Breast epithelium (tissue), 4 donors: Measurements from ENCODE around the gene GPC5. TPM values are rescaled to one million over a fixed set of nuclear protein-coding genes. Genes with fewer than 3 reads are reported as not detected.

Experiments
- DNase-seq, 2 donors: peaks; one replicate each; pipeline ENCODE4 v3.0.0-alpha.2; 2019; ENCODE audit warnings: low spot score in 2 of 2
- H3K27ac ChIP-seq, 2 donors: fragments of 200-600 bp; sonication (generic) in 1 of 2; one replicate each; pipeline ENCODE4 v1.5.1; 2016 to 2019; ENCODE audit warnings: mild to moderate bottlenecking in 1 of 2
- H3K27me3 ChIP-seq, 2 donors: fragments of 200-600 bp; sonication (generic) in 1 of 2; one replicate each; pipeline versions ENCODE4 v1.5.1 to v1.6.0; 2017 to 2019; ENCODE audit warnings: control low read depth in 1 of 2, mild to moderate bottlenecking in 1 of 2
- H3K36me3 ChIP-seq: fragments of 200-600 bp; one replicate; pipeline ENCODE4 v1.5.1; 2019
- H3K4me1 ChIP-seq, 2 donors: fragments of 200-600 bp; sonication (generic); one replicate each; pipeline ENCODE4 v1.5.1; 2016 to 2019; ENCODE audit warnings: control low read depth in 1 of 2
- H3K4me3 ChIP-seq, 3 donors: fragments of 200-600 bp; sonication (generic); 1 replicate in 2 of 3; 2 replicates in 1 of 3; pipeline ENCODE4 v1.5.1; 2016 to 2019; ENCODE audit warnings: mild to moderate bottlenecking in 3 of 3, moderate library complexity in 2 of 3
- H3K9me3 ChIP-seq, 2 donors: fragments of 200-600 bp; sonication (generic) in 1 of 2; one replicate each; pipeline ENCODE4 v1.5.1; 2016 to 2019; ENCODE audit warnings: control low read depth in 1 of 2
- POLR2A ChIP-seq: fragments of 450-650 bp; IDR thresholded peaks from one replicate; pipeline ENCODE4 v1.6.1; 2016; ENCODE audit warnings: antibody characterized with exemption, mild to moderate bottlenecking, moderate library complexity
- POLR2AphosphoS5 ChIP-seq, 3 donors: sonication (generic); formaldehyde crosslinking; IDR thresholded peaks; one replicate each; pipeline ENCODE4 v1.6.1; 2017; ENCODE audit warnings: antibody characterized with exemption in 3 of 3
- intact Hi-C: fragments of 100-400 bp; cut with DNase I; formaldehyde crosslinking; loops from one replicate; pipeline ENCODE4 v1.15.1; 2023; ENCODE audit warnings: low total_unique reads
- total RNA-seq, 3 donors: library from RNA; depleted of rRNA; stranded (reverse); fragments of >200 nt; gene quantifications; one replicate each; pipeline ENCODE4 v1.1.0, GENCODE V29; 2016
- TF ChIP-seq, protein P1 (sequence below), 3 donors: fragments of 450-650 bp; IDR thresholded peaks; one replicate each; pipeline ENCODE4 v1.5.1; 2016 to 2017; ENCODE audit warnings: antibody characterized with exemption in 3 of 3, mild to moderate bottlenecking in 3 of 3, moderate library complexity in 3 of 3

The GPC5 gene
- total RNA-seq, 3 donors from 2014 or later, result 0.88 to 0.98 TPM; not detected in 1

DNA sequence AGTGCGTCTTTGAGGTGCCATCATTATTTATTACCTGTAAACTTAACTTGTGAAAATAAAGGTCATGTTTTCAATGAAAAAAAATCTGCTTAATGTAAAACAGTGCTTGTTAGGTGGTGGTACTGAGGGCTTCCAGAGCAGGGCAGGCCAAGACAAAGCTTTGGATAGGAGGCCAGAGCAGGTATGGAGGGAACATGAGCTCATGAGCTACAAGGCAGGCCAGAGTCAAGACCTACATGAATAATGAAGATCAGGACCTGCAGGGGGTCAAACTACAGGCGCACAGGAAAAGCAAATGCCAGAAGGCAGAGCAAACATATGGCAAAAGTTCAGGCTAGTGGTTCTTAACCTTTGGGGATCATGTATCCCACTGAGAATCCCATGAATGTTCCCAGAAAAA lies 343.5 kb downstream of the GPC5 start:
- intact Hi-C loops, result no loop called here
- no peaks in the 10 kb centered on the region for H3K9me3 ChIP-seq
- TF ChIP-seq, protein P1, sequence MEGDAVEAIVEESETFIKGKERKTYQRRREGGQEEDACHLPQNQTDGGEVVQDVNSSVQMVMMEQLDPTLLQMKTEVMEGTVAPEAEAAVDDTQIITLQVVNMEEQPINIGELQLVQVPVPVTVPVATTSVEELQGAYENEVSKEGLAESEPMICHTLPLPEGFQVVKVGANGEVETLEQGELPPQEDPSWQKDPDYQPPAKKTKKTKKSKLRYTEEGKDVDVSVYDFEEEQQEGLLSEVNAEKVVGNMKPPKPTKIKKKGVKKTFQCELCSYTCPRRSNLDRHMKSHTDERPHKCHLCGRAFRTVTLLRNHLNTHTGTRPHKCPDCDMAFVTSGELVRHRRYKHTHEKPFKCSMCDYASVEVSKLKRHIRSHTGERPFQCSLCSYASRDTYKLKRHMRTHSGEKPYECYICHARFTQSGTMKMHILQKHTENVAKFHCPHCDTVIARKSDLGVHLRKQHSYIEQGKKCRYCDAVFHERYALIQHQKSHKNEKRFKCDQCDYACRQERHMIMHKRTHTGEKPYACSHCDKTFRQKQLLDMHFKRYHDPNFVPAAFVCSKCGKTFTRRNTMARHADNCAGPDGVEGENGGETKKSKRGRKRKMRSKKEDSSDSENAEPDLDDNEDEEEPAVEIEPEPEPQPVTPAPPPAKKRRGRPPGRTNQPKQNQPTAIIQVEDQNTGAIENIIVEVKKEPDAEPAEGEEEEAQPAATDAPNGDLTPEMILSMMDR (IDR thresholded peaks at IDR 0.05), result no peak
- TF ChIP-seq POLR2AphosphoS5 (IDR thresholded peaks at IDR 0.05) (no peak), POLR2A (no peak)
- DNase-seq, result no peak
- no peaks in the 10 kb centered on the region for H3K4me1 ChIP-seq
- H3K4me3 ChIP-seq, result no peak overlapping the region
- no peaks in the 10 kb centered on the region for H3K36me3 ChIP-seq
- no peak overlapping the region for H3K27ac ChIP-seq
- no peaks in the 10 kb centered on the region for H3K27me3 ChIP-seq

DNA sequence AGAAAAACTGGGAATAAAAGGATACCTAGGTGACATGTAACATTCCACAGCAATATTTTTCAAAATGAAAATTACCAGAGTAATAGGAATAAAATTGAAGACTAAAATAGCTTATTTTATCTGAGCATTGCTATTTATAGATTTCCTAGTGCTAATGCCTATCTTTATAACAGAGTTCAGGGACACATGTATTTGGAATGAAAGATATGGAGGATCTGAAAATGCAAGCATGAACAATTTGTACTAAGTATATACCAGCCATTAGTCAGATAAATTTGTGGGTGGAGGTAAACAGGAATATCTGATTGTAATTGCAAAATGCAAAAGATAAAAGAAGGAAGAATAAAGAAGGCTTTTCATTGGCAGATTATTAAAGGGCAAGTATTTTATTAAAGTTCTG lies 345.9 kb downstream of the GPC5 start:
- Histone ChIP-seq H3K27ac (no peak overlapping the region), H3K4me1 (no peaks in the 10 kb centered on the region), H3K27me3 (no peaks in the 10 kb centered on the region), H3K36me3 (no peaks in the 10 kb centered on the region), H3K4me3 (no peak overlapping the region), H3K9me3 (no peaks in the 10 kb centered on the region)
- TF ChIP-seq, protein P1 (IDR thresholded peaks at IDR 0.05), result no peak
- no peak for TF ChIP-seq POLR2A
- no peak for TF ChIP-seq POLR2AphosphoS5 (IDR thresholded peaks at IDR 0.05)
- no peak for DNase-seq
- intact Hi-C loops, result no loop called here

DNA sequence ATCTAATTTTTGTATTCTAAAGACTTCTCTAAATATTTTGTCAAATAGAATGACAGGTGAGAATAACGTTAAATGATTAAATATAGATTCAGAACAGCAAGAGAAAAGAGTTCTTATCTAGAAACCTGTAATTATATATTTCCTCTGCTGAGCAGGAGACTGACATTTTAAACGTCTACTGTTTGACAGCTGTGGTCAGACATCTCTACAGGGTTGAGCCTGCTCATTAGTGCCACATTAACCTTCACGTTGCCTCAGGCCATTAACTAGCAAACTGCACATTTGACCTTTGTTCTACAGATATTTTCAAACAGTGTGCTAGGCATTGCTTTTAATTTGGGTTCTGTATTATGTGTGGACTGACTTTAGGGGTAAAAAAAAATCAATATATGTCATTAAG lies 347.5 kb downstream of the GPC5 start:
- DNase-seq, result no peak
- TF ChIP-seq POLR2A (no peak), POLR2AphosphoS5 (IDR thresholded peaks at IDR 0.05) (no peak)
- TF ChIP-seq, protein P1 (IDR thresholded peaks at IDR 0.05), result no peak
- Histone ChIP-seq H3K27ac (no peak overlapping the region), H3K27me3 (no peaks in the 10 kb centered on the region), H3K4me3 (no peak overlapping the region), H3K4me1 (no peaks in the 10 kb centered on the region), H3K9me3 (no peaks in the 10 kb centered on the region), H3K36me3 (no peaks in the 10 kb centered on the region)
- intact Hi-C loops, result no loop called here

DNA sequence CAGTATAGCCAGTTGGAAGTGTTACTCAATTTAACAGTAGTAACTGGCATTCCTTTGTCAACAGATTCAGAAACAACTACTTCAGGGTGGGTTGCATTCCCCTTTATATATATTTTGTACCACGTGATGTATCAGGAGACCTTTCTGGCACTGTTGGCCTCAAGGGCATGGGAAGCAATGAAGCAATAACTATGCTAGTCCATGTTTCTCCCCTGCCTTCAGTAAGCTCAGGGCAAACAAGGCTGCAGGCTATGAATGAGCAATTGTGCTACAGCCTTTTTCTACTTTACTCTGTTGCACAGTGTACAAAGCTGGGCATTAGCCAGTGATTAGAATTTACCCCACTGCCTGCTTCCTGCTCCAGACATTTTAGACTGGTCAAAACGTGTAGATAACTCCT lies 348.8 kb downstream of the GPC5 start:
- DNase-seq, result no peak
- H3K9me3 ChIP-seq, result no peaks in the 10 kb centered on the region
- no peak overlapping the region for H3K4me3 ChIP-seq
- no peaks in the 10 kb centered on the region for H3K36me3 ChIP-seq
- intact Hi-C loops, result no loop called here
- H3K4me1 ChIP-seq, result no peaks in the 10 kb centered on the region
- no peaks in the 10 kb centered on the region for H3K27me3 ChIP-seq
- no peak overlapping the region for H3K27ac ChIP-seq
- no peak for TF ChIP-seq POLR2AphosphoS5 (IDR thresholded peaks at IDR 0.05)
- no peak for TF ChIP-seq POLR2A
- TF ChIP-seq, protein P1 (IDR thresholded peaks at IDR 0.05), result no peak

DNA sequence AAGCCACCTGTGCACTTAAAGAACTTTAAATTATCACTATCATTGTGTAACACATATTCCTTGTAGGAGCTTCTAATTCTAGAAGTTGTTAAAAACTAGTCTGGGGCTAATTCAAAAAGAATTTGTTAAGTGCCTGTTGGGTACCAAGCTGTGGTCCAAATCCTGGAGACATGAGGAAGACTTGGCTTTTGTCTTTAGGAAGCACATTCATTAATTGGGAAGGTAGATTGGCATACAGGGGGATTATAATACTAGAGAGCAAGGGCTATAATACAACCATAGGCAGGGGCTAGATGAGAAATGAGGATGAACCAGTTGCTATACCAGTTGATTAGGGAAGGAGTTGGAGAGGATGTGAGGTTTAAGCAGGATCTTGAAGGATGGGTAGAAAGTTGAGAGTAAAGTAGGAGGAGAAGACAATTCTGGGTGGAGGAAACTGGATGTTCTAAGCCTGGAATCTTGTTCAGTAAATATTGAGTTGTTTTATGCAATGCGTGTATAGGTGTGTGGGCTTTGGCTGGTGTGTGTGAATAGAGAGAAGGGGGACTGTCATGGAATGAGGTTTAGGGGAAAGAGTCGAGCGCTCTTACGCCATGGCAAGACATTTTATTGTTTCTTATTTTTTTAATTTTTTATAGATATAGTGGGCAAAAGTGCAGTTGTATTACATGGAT lies 350.1 kb downstream of the GPC5 start:
- DNase-seq, result no peak
- intact Hi-C loops, result no loop called here
- Histone ChIP-seq H3K4me1 (no peaks in the 10 kb centered on the region), H3K27me3 (no peaks in the 10 kb centered on the region), H3K4me3 (no peak overlapping the region), H3K27ac (no peak overlapping the region), H3K36me3 (no peaks in the 10 kb centered on the region), H3K9me3 (no peaks in the 10 kb centered on the region)
- TF ChIP-seq, protein P1 (IDR thresholded peaks at IDR 0.05), result no peak
- TF ChIP-seq POLR2A (no peak), POLR2AphosphoS5 (IDR thresholded peaks at IDR 0.05) (no peak)
